ENCODE data around the gene CSNK1G1.

CSNK1G1 gene

GRCh38 chr15:64157599-64158125 is 198.3 kb downstream of the CSNK1G1 start:
- no peak for TF ChIP-seq CTCF (IDR thresholded peaks at IDR 0.05)
- Mint-ChIP-seq H3K4me1 (peaks cover 27% of the 10 kb centered on the region), H3K4me3 (no peak overlapping the region), H3K27ac (peak overlapping the region; percentile 61), H3K9me3 (no peaks in the 10 kb centered on the region), H3K36me3 (ENCODE audit: low read depth) (peaks cover 53% of the 10 kb centered on the region), H3K27me3 (ENCODE audit: low read depth, poor library complexity) (peaks cover 10% of the 10 kb centered on the region)
- DNase-seq, result no peak

GRCh38 chr15:64156652-64157331 is 199.2 kb downstream of the CSNK1G1 start:
- Mint-ChIP-seq H3K4me1 (peaks cover 22% of the 10 kb centered on the region), H3K27ac (no peak overlapping the region)

GRCh38 chr15:64155802-64156651 is 199.9 kb downstream of the CSNK1G1 start:
- Mint-ChIP-seq H3K4me1 (peaks cover 20% of the 10 kb centered on the region), H3K27ac (peak overlapping the region; percentile 86), H3K4me3 (no peak overlapping the region), H3K9me3 (no peaks in the 10 kb centered on the region), H3K36me3 (ENCODE audit: low read depth) (peaks cover 53% of the 10 kb centered on the region), H3K27me3 (ENCODE audit: low read depth, poor library complexity) (peaks cover 21% of the 10 kb centered on the region)
- no peak for TF ChIP-seq CTCF (IDR thresholded peaks at IDR 0.05)
- DNase-seq, result no peak

More at GRCh38 chr15:64156652-64157331, 199.2 kb downstream of the CSNK1G1 start:
- H3K27me3 Mint-ChIP-seq (ENCODE audit: low read depth, poor library complexity), result peaks cover 15% of the 10 kb centered on the region
- H3K9me3 Mint-ChIP-seq, result no peaks in the 10 kb centered on the region
- no peak overlapping the region for H3K4me3 Mint-ChIP-seq
- DNase-seq, result no peak
- TF ChIP-seq CTCF (IDR thresholded peaks at IDR 0.05), result no peak
- peaks cover 53% of the 10 kb centered on the region for H3K36me3 Mint-ChIP-seq (ENCODE audit: low read depth)

GRCh38 chr15:64153480-64154367 is 202.2 kb downstream of the CSNK1G1 start:
- Mint-ChIP-seq H3K27me3 (ENCODE audit: low read depth, poor library complexity) (peaks cover 41% of the 10 kb centered on the region), H3K36me3 (ENCODE audit: low read depth) (peaks cover 41% of the 10 kb centered on the region), H3K9me3 (no peaks in the 10 kb centered on the region), H3K27ac (no peak overlapping the region), H3K4me1 (peaks cover 15% of the 10 kb centered on the region), H3K4me3 (peak overlapping the region; percentile 78)
- peak; percentile 95 for TF ChIP-seq CTCF (IDR thresholded peaks at IDR 0.05)
- peak; percentile 97 for DNase-seq

- no peak for DNase-seq
- TF ChIP-seq CTCF (IDR thresholded peaks at IDR 0.05), result no peak
- H3K4me3 Mint-ChIP-seq, result peak overlapping the region; percentile 66
- H3K36me3 Mint-ChIP-seq (ENCODE audit: low read depth), result peaks cover 32% of the 10 kb centered on the region
- H3K27me3 Mint-ChIP-seq (ENCODE audit: low read depth, poor library complexity), result peaks cover 43% of the 10 kb centered on the region
- H3K4me1 Mint-ChIP-seq, result peaks cover 15% of the 10 kb centered on the region
- H3K27ac Mint-ChIP-seq, result no peak overlapping the region
- H3K9me3 Mint-ChIP-seq, result no peaks in the 10 kb centered on the region
Measured at GRCh38 chr15:64152507-64153387, 203.2 kb downstream of the CSNK1G1 start.

Measured in nephron progenitor cell (in vitro differentiated cells).